ENCODE data around the gene KDM4B.

DNA sequence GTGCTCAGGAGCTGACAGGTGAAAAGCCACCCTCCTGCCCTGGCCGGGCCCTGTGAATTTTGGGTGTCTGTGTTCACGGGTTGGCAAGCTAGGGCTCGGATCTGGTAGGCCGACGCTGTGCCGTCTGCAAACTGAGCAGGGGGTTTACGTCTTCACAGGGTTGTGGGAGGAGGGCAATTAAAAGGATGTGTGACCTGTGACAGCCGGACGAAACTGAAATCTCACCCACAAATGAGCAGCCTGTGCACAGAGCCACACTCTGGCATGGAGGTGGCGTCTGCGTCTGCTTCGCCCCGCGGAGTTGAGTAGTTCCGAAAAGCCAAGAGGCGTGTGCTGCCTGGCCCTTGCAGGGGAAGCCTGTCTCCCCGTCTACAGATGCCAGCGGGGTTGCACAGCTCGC, 117.3 kb downstream of the KDM4B start:
- TF ChIP-seq, protein P1, sequence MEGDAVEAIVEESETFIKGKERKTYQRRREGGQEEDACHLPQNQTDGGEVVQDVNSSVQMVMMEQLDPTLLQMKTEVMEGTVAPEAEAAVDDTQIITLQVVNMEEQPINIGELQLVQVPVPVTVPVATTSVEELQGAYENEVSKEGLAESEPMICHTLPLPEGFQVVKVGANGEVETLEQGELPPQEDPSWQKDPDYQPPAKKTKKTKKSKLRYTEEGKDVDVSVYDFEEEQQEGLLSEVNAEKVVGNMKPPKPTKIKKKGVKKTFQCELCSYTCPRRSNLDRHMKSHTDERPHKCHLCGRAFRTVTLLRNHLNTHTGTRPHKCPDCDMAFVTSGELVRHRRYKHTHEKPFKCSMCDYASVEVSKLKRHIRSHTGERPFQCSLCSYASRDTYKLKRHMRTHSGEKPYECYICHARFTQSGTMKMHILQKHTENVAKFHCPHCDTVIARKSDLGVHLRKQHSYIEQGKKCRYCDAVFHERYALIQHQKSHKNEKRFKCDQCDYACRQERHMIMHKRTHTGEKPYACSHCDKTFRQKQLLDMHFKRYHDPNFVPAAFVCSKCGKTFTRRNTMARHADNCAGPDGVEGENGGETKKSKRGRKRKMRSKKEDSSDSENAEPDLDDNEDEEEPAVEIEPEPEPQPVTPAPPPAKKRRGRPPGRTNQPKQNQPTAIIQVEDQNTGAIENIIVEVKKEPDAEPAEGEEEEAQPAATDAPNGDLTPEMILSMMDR (conservative IDR thresholded peaks at IDR 0.05): no peak
- no peak for TF ChIP-seq ZFX (IDR thresholded peaks at IDR 0.05)

Measured in C4-2B (cell line).